SK-N-SH (cell line): ENCODE measurements around the gene MYO18A. TPM values are rescaled to one million over a fixed set of nuclear protein-coding genes. Genes with fewer than 3 reads are reported as not detected.

ENCODE experiments used
- CTCF ChIA-PET: fragments of 300-600, 350-600 bp; formaldehyde crosslinking; extraction: SDS; loops from one replicate; lab custom pipeline; 2021; lab: Yijun Ruan, JAX
- POLR2A ChIA-PET: fragments of 350-600 bp; sonication (Branson Sonifier 250); formaldehyde crosslinking; extraction: SDS; loops from one replicate; lab custom pipeline; 2020; ENCODE audit warnings: antibody characterized with exemption, inconsistent platforms; lab: Yijun Ruan, JAX
- DNase-seq: peaks from one replicate; pipeline ENCODE4 v3.0.0; 2012
- H2AFZ ChIP-seq: fragments of 200-600 bp; sonication (generic); 2 replicates; pipeline ENCODE4 v1.8.1; 2016; ENCODE audit warnings: antibody characterized with exemption, mild to moderate bottlenecking, low read depth
- H3F3A ChIP-seq: fragments of 200-600 bp; sonication (generic); replicated peaks from 2 replicates; pipeline ENCODE3; 2016; ENCODE audit warnings: antibody characterized with exemption, mild to moderate bottlenecking; ENCODE audit not compliant: insufficient read depth
- H3K27ac ChIP-seq, 2 experiments: fragments of 200-500 bp in 1 of 2; fragments of 200-600 bp in 1 of 2; sonication (Bioruptor generic) in 1 of 2; sonication (generic), shearing (Covaris generic) in 1 of 2; 2 replicates each; pipeline versions ENCODE4 v1.5.1 to v1.6.1; 2014 to 2016; ENCODE audit warnings: low read depth in 2 of 2, inconsistent platforms in 1 of 2, low read length in 1 of 2, mild to moderate bottlenecking in 1 of 2, mixed read lengths in 1 of 2
- H3K27me3 ChIP-seq: fragments of 200-600 bp; sonication (generic), shearing (Covaris generic); 2 replicates; pipeline ENCODE4 v1.6.1; 2016; ENCODE audit warnings: mixed run types; ENCODE audit not compliant: insufficient read depth
- H3K36me3 ChIP-seq, 2 experiments: fragments of 200-500 bp in 1 of 2; fragments of 200-600 bp in 1 of 2; sonication (Bioruptor generic) in 1 of 2; sonication (generic) in 1 of 2; replicated peaks in 1 of 2; 2 replicates each; pipeline versions ENCODE3 to v1.5.1; 2014 to 2016; ENCODE audit warnings: low read length in 1 of 2, mild to moderate bottlenecking in 1 of 2; ENCODE audit not compliant: insufficient read depth in 2 of 2, control insufficient read depth in 1 of 2
- H3K4me1 ChIP-seq, 2 experiments: fragments of 200-500 bp in 1 of 2; fragments of 200-600 bp in 1 of 2; sonication (Bioruptor generic) in 1 of 2; sonication (generic), shearing (Covaris generic) in 1 of 2; 2 replicates each; pipeline versions ENCODE4 v1.5.1 to v1.6.1; 2014 to 2016; ENCODE audit warnings: low read depth in 1 of 2, low read length in 1 of 2, mixed run types in 1 of 2; ENCODE audit not compliant: insufficient read depth in 2 of 2, control insufficient read depth in 1 of 2
- H3K4me2 ChIP-seq: fragments of 200-600 bp; sonication (generic), shearing (Covaris generic); 2 replicates; pipeline ENCODE4 v1.6.1; 2017; ENCODE audit warnings: mixed run types
- H3K4me3 ChIP-seq, 2 experiments: fragments of 200-500 bp in 1 of 2; fragments of 200-600 bp in 1 of 2; sonication (Bioruptor generic) in 1 of 2; sonication (generic), shearing (Covaris generic) in 1 of 2; 2 replicates each; pipeline versions ENCODE4 v1.5.1 to v1.8.1; 2014 to 2016; ENCODE audit warnings: low read depth in 2 of 2, inconsistent platforms in 1 of 2, low read length in 1 of 2, mild to moderate bottlenecking in 1 of 2, mixed read lengths in 1 of 2, moderate library complexity in 1 of 2
- H3K79me2 ChIP-seq: fragments of 200-600 bp; sonication (generic); 2 replicates; pipeline ENCODE4 v1.8.1; 2017; ENCODE audit warnings: mild to moderate bottlenecking; ENCODE audit not compliant: insufficient read depth
- H3K9ac ChIP-seq: fragments of 200-600 bp; sonication (generic); 2 replicates; pipeline ENCODE4 v1.6.1; 2017; ENCODE audit warnings: mixed run types
- H3K9me2 ChIP-seq: fragments of 200-600 bp; sonication (generic); 2 replicates; pipeline ENCODE4 v1.6.1; 2017; ENCODE audit warnings: mixed run types
- H3K9me3 ChIP-seq: fragments of 200-600 bp; sonication (generic); 2 replicates; pipeline ENCODE4 v1.6.1; 2017; ENCODE audit warnings: mixed run types, mild to moderate bottlenecking, moderate library complexity
- H4K20me1 ChIP-seq: fragments of 200-600 bp; sonication (generic); 2 replicates; pipeline ENCODE4 v1.6.1; 2017; ENCODE audit warnings: mild to moderate bottlenecking, mixed run types; ENCODE audit not compliant: insufficient read depth
- SIN3A ChIP-seq: IDR thresholded peaks from 2 replicates; pipeline ENCODE4 v1.6.1; 2012; ENCODE audit warnings: low read depth, mild to moderate bottlenecking, low read length, moderate library complexity, borderline replicate concordance
- TAF1 ChIP-seq: IDR thresholded peaks from 2 replicates; pipeline ENCODE4 v1.6.1; 2012; ENCODE audit warnings: low read depth, mild to moderate bottlenecking, low read length, moderate library complexity, borderline replicate concordance
- YY1 ChIP-seq: IDR thresholded peaks from 2 replicates; pipeline ENCODE4 v1.4.0; 2012; ENCODE audit warnings: low read depth, mild to moderate bottlenecking
- WGBS: methylation state at CpG from one replicate; pipeline ENCODE4 v1.1.6; 2017; ENCODE audit warnings: low lambda C conversion rate; 5-methylcytosine and 5-hydroxymethylcytosine counted together
- polyA plus RNA-seq, 3 experiments: library from polyadenylated mRNA; depleted of rRNA; stranded (reverse); fragments of >200 nt; gene quantifications; 2 replicates each; pipeline ENCODE4 v1.2.3, GENCODE V29; 2012
- TF ChIP-seq, protein P1 (sequence below): IDR thresholded peaks from 2 replicates; pipeline ENCODE4 v1.6.1; 2012; ENCODE audit warnings: mild to moderate bottlenecking, low read depth, low read length, moderate library complexity
- TF ChIP-seq, protein P2 (sequence below): IDR thresholded peaks from 2 replicates; pipeline ENCODE4 v1.4.0; 2012; ENCODE audit warnings: low read depth
- TF ChIP-seq, protein P3 (sequence below): fragments of 150-350 bp; IDR thresholded peaks from 2 replicates; pipeline ENCODE4 v1.6.1; 2016; ENCODE audit warnings: mild to moderate bottlenecking, low read depth, low read length
- TF ChIP-seq, protein P4 (sequence below): fragments of 200-600 bp; sonication (generic); IDR thresholded peaks from 2 replicates; pipeline ENCODE4 v1.6.1; 2017; ENCODE audit warnings: antibody characterized with exemption, mild to moderate bottlenecking, moderate library complexity

Gene MYO18A
- polyA plus RNA-seq, 1 of the 3 experiments (the other 2 are of a cell fraction) = 6.6 TPM

DNA sequence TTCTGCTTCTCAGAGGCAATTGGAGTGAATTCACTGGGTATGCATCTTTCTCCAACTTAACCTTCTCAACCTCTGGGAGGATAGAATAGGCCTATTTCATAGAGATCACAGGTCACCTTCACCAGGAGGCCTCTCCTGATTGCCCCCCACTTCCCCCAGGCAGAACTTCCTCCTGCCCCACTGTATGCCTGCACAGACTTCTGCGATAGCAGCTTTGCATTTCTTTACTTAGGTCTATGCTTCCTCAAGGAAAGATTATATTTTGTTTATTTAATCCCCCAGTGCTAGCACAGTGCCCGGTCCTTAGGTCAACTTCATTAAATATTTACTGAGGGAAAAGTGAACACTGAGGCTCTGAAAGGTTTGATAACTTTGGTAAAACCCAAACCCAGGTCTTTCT, 19.9 kb downstream of the MYO18A start:
- Histone ChIP-seq H3K4me1 (peaks cover 37 to 41% of the 10 kb centered on the region in 2 experiments; a peak in 3 of 4 replicates), H3K27me3 (no peaks in the 10 kb centered on the region), H3K9ac (no peak overlapping the region), H3K27ac (no peak overlapping the region), H3K4me2 (no peak overlapping the region), H3K9me2 (no peaks in the 10 kb centered on the region), H3K79me2 (peaks cover 10% of the 10 kb centered on the region; the same call in 1 of the 2 replicates), H2AFZ (no peak overlapping the region), H3K4me3 (no peak overlapping the region), H4K20me1 (no peaks in the 10 kb centered on the region; the same call in 1 of the 2 replicates), H3K9me3 (no peaks in the 10 kb centered on the region), H3K36me3 (peaks cover 0 to 6% of the 10 kb centered on the region in 2 experiments), H3F3A (peaks cover 3% of the 10 kb centered on the region)
- POLR2A ChIA-PET = no interaction called here
- DNase-seq = no peak
- 70% methylated on average over 2 of the region's 2 CpGs for WGBS
- CTCF ChIA-PET = interaction anchor here (0.6 to 3.5 kb wide), 5 partner anchors 11 to 1964 kb away, joined by 3 to 17 read pairs (median 3); no protein-coding TSS in a partner anchor
- TF ChIP-seq YY1 (no peak), SIN3A (no peak), TAF1 (no peak)
- TF ChIP-seq, protein P1, sequence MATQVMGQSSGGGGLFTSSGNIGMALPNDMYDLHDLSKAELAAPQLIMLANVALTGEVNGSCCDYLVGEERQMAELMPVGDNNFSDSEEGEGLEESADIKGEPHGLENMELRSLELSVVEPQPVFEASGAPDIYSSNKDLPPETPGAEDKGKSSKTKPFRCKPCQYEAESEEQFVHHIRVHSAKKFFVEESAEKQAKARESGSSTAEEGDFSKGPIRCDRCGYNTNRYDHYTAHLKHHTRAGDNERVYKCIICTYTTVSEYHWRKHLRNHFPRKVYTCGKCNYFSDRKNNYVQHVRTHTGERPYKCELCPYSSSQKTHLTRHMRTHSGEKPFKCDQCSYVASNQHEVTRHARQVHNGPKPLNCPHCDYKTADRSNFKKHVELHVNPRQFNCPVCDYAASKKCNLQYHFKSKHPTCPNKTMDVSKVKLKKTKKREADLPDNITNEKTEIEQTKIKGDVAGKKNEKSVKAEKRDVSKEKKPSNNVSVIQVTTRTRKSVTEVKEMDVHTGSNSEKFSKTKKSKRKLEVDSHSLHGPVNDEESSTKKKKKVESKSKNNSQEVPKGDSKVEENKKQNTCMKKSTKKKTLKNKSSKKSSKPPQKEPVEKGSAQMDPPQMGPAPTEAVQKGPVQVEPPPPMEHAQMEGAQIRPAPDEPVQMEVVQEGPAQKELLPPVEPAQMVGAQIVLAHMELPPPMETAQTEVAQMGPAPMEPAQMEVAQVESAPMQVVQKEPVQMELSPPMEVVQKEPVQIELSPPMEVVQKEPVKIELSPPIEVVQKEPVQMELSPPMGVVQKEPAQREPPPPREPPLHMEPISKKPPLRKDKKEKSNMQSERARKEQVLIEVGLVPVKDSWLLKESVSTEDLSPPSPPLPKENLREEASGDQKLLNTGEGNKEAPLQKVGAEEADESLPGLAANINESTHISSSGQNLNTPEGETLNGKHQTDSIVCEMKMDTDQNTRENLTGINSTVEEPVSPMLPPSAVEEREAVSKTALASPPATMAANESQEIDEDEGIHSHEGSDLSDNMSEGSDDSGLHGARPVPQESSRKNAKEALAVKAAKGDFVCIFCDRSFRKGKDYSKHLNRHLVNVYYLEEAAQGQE = no peak

DNA sequence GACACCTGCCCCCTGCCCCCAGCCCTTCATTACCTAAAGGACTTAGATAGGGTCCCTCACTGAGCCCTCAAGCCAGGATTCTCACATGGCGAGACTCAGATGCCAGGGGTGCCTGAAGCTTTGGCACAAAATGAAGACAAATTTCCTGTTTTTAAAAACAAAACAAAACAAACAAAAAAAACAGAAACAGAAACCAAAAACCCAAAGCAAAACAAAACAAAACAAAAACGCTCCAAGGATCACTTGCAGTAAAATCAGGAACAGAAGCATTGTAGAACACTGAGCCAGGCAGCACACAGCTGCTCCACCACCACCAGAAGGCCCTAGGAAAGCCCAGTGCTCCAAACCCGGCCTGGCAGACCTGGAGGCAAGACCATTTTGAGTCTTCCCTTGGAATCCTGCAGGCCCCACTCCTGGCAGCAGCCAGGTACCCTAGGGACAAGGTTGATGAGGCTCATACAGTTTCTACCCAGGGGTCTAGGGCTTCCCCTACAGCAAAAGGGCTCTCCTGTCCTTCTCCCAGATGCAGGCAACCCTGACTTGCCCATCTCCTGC, 20.8 kb downstream of the MYO18A start:
- Histone ChIP-seq H3K27me3 (no peaks in the 10 kb centered on the region), H3K4me3 (no peak overlapping the region), H3K4me2 (peak overlapping the region; percentile 33; the same call in 1 of the 2 replicates), H3F3A (peaks cover 3% of the 10 kb centered on the region), H3K9me2 (no peaks in the 10 kb centered on the region), H2AFZ (no peak overlapping the region), H3K79me2 (peaks cover 17% of the 10 kb centered on the region; the same call in 1 of the 2 replicates), H3K36me3 (no peaks in the 10 kb centered on the region), H3K27ac (no peak overlapping the region), H3K9ac (no peak overlapping the region), H3K4me1 (peaks cover 45 to 50% of the 10 kb centered on the region in 2 experiments; a peak in 3 of 4 replicates), H4K20me1 (no peaks in the 10 kb centered on the region; the same call in 1 of the 2 replicates), H3K9me3 (no peaks in the 10 kb centered on the region)
- TF ChIP-seq, protein P2, sequence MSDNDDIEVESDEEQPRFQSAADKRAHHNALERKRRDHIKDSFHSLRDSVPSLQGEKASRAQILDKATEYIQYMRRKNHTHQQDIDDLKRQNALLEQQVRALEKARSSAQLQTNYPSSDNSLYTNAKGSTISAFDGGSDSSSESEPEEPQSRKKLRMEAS = no peak
- TF ChIP-seq, protein P3, sequence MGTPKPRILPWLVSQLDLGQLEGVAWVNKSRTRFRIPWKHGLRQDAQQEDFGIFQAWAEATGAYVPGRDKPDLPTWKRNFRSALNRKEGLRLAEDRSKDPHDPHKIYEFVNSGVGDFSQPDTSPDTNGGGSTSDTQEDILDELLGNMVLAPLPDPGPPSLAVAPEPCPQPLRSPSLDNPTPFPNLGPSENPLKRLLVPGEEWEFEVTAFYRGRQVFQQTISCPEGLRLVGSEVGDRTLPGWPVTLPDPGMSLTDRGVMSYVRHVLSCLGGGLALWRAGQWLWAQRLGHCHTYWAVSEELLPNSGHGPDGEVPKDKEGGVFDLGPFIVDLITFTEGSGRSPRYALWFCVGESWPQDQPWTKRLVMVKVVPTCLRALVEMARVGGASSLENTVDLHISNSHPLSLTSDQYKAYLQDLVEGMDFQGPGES = no peak
- TF ChIP-seq, protein P4, sequence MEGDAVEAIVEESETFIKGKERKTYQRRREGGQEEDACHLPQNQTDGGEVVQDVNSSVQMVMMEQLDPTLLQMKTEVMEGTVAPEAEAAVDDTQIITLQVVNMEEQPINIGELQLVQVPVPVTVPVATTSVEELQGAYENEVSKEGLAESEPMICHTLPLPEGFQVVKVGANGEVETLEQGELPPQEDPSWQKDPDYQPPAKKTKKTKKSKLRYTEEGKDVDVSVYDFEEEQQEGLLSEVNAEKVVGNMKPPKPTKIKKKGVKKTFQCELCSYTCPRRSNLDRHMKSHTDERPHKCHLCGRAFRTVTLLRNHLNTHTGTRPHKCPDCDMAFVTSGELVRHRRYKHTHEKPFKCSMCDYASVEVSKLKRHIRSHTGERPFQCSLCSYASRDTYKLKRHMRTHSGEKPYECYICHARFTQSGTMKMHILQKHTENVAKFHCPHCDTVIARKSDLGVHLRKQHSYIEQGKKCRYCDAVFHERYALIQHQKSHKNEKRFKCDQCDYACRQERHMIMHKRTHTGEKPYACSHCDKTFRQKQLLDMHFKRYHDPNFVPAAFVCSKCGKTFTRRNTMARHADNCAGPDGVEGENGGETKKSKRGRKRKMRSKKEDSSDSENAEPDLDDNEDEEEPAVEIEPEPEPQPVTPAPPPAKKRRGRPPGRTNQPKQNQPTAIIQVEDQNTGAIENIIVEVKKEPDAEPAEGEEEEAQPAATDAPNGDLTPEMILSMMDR = no peak
- POLR2A ChIA-PET = no interaction called here
- DNase-seq = no peak
- CTCF ChIA-PET = interaction anchor here (0.8 to 3.5 kb wide), 6 partner anchors 10 to 167 kb away, joined by 3 to 17 read pairs (median 3); no protein-coding TSS in a partner anchor
- 65% methylated on average over 3 of the region's 3 CpGs for WGBS
